Measurements from ENCODE around the gene TEP1.
A peak's percentile ranks its signal among the peaks of the same experiment; 100 is the strongest.
"Not testable (repeated sequence)": the region's sequence is repeated elsewhere in the genome, so short reads cannot be mapped to it uniquely, and the experiment has no call there.

The TEP1 gene

GRCh38 chr14:20386276-20386855 lies 26.9 kb downstream of the TEP1 start:
- no peak for DNase-seq (ENCODE audit: low spot score)

GRCh38 chr14:20384886-20385285 lies 28.4 kb downstream of the TEP1 start:
- no peak for DNase-seq (ENCODE audit: low spot score)

- no peak for DNase-seq (ENCODE audit: low spot score)
Measured at GRCh38 chr14:20384321-20384720, 29.0 kb downstream of the TEP1 start.

GRCh38 chr14:20383636-20384035 lies 29.7 kb downstream of the TEP1 start:
- no peak for DNase-seq (ENCODE audit: low spot score)

- no peak for DNase-seq (ENCODE audit: low spot score)
Measured at GRCh38 chr14:20383032-20383431, 30.3 kb downstream of the TEP1 start.

GRCh38 chr14:20382526-20382925 lies 30.8 kb downstream of the TEP1 start:
- no peak for DNase-seq (ENCODE audit: low spot score)

GRCh38 chr14:20381341-20381740 lies 32.0 kb downstream of the TEP1 start:
- no peak for DNase-seq (ENCODE audit: low spot score)

GRCh38 chr14:20380681-20381080 lies 32.6 kb downstream of the TEP1 start:
- no peak for DNase-seq (ENCODE audit: low spot score)

GRCh38 chr14:20379743-20380142 lies 33.6 kb downstream of the TEP1 start:
- DNase-seq (ENCODE audit: low spot score): no peak

- DNase-seq (ENCODE audit: low spot score): no peak
Measured at GRCh38 chr14:20377171-20377570, 36.1 kb downstream of the TEP1 start.

- DNase-seq (ENCODE audit: low spot score): no peak
Measured at GRCh38 chr14:20376071-20376588, 37.2 kb downstream of the TEP1 start.

- DNase-seq (ENCODE audit: low spot score): no peak
Measured at GRCh38 chr14:20375471-20375870, 37.8 kb downstream of the TEP1 start.

GRCh38 chr14:20372796-20373195 lies 40.5 kb downstream of the TEP1 start:
- DNase-seq (ENCODE audit: low spot score): no peak

- DNase-seq (ENCODE audit: low spot score): no peak
Measured at GRCh38 chr14:20365928-20366327, 47.4 kb downstream of the TEP1 start.

- not testable (repeated sequence) for DNase-seq (ENCODE audit: low spot score)
Measured at GRCh38 chr14:20358474-20358873, 54.8 kb downstream of the TEP1 start.

GRCh38 chr14:20356422-20356821 lies 56.9 kb downstream of the TEP1 start:
- no peak for DNase-seq (ENCODE audit: low spot score)

- no peak for DNase-seq (ENCODE audit: low spot score)
Measured at GRCh38 chr14:20350860-20351259, 62.4 kb downstream of the TEP1 start.

GRCh38 chr14:20350282-20350681 lies 63.0 kb downstream of the TEP1 start:
- DNase-seq (ENCODE audit: low spot score): no peak

- DNase-seq (ENCODE audit: low spot score): no peak
Measured at GRCh38 chr14:20347747-20348146, 65.6 kb downstream of the TEP1 start.

- no peak for DNase-seq (ENCODE audit: low spot score)
Measured at GRCh38 chr14:20346713-20347112, 66.6 kb downstream of the TEP1 start.

GRCh38 chr14:20345366-20345765 lies 67.9 kb downstream of the TEP1 start:
- DNase-seq (ENCODE audit: low spot score): no peak

GRCh38 chr14:20343862-20344220 lies 69.5 kb downstream of the TEP1 start:
- DNase-seq (ENCODE audit: low spot score): no peak

GRCh38 chr14:20343092-20343861 lies 70.0 kb downstream of the TEP1 start, which contains the start of gene PARP2:
Gene PARP2 (plus strand): TSS chr14:20343635. CDS start chr14:20343642, 7 bp downstream.
- peak; percentile 96 for DNase-seq (ENCODE audit: low spot score)

- no peak for DNase-seq (ENCODE audit: low spot score)
Measured at GRCh38 chr14:20341646-20342045, 71.7 kb downstream of the TEP1 start.
